ENCODE measurements around the gene GORASP2.

GORASP2 gene

DNA sequence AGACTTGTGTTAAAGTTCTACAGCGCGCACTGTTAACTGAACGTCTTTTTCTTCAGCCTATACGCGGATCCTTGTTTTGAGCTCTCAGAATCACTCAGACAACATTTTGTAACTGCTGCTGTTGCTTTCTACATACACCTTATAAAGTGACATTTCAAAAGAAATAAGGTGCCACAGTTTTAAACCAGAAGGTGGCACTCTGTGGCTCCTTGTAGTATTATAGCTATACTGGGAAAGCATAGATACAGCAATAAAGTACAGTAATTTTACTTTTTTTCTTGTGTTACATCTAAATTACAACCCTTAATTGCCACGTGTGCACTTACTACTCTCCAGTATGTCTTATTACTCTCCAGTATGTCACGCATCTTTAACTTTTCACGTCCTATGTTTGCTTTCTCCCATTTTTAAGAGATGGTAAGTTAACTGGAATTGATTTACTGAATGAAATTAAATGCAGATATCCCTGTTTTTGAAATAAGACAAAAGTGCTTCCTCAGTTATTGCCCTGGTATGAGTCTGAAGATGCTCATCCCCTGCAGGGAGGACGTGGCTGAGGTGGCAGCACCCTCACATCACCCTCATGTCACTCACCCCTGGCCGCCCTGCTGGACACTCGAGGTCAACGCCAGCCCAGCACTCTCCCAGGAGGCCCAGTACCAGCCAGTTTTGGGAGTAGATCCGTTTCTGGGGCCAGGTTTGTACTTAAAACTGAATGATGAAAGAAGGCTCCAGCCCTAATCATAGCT, 37.8 kb downstream of the GORASP2 start:
- DNase-seq (ENCODE audit: low spot score) = no peak

GRCh38 chr2:170967553-170967952, 38.5 kb downstream of the GORASP2 start:
- DNase-seq (ENCODE audit: low spot score) = no peak

DNA sequence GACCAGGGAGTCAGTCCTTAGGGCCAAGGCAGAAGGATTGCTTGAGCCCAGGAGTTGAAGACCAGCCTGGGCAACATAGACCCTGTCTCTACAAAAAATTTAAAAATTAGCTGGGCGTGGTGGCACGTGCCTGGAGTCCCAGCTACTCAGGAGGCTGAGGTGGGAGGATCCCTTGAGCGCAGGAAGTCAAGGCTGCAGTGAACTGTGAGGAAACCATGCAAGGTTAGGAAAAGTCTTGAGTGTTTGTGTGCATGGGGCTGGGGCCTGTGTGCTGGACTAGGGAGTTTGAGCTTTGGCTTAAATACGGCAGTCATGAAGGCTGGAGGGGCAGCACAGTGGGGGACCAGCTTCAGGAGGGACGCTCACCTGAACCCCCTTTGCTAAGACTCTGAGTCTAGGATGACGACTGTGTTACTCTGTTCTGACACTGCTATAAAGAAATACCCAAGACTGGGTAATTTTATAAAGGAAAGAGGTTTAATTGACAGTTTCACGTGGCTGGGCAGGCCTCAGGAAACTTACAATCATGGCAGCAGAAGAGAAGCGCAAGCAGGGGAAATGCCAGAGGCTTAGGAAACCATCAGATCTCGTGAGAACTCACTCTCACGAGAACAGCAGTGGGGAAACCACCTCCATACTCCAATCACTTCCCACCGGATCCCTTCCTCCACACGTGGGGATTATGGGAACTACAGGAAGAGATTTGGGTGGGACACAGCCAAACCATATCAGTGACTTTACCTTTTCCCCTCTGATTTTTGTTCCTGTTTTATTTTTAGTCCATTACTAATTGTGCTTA, 39.4 kb downstream of the GORASP2 start:
- DNase-seq (ENCODE audit: low spot score) = no peak

- DNase-seq (ENCODE audit: low spot score) = no peak
These were observed 40.0 kb downstream of the GORASP2 start for GRCh38 chr2:170969030-170969429.

DNA sequence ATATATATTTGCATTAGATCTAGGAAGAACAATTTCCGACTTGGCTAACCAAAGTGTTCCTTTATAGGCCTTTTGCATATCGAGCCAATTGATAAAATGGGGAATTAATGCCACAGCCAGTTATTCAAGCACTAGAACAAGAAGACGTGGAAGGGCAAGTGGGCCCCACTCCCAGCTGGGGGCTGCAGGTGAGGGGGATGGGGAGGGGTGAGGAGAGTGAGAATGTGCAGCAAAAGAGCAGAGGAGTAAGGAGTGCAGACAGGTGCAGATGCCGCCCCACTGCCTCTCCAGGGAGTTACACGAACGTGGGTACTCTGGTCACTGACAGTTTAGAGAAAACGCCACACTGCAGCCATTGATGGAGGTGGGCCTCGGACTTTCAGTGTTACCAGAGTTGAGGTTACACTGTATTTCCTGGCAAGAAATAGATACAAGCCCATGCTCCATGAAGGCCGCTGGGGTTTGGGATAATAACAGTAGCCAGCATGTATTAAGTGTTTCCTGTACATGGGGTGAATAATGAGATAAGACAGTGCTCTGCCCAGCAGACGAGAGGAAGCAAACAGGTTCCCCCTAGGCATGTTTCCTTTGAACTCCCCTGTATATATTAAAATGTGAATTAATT, 40.9 kb downstream of the GORASP2 start:
- DNase-seq (ENCODE audit: low spot score) = no peak

DNA sequence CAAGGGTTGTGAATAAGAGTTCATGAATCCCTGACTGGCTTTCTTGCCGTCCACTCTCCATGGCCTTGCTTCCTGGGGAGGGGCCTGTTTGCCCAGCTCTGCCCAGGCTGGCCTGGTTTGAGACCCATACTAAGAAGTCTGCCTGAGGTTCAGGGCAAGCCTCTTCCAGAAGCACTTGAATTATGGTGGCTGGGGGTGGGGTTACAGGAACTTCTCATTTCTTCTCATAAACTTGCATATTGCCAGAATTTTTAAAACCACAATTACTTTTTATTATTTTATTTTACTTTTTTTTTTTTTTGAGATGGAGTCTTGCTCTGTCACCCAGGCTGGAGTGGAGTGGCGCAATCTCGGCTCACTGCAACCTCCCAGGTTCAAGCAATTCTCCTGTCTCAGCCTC, 42.0 kb downstream of the GORASP2 start:
- DNase-seq (ENCODE audit: low spot score) = no peak

- no peak for DNase-seq (ENCODE audit: low spot score)
These were observed 43.5 kb downstream of the GORASP2 start for GRCh38 chr2:170972296-170973224.

- DNase-seq (ENCODE audit: low spot score) = no peak
These were observed 44.1 kb downstream of the GORASP2 start for GRCh38 chr2:170973225-170973491.

- DNase-seq (ENCODE audit: low spot score) = peak; percentile 89
These were observed 44.6 kb downstream of the GORASP2 start for GRCh38 chr2:170973492-170974303.

DNA sequence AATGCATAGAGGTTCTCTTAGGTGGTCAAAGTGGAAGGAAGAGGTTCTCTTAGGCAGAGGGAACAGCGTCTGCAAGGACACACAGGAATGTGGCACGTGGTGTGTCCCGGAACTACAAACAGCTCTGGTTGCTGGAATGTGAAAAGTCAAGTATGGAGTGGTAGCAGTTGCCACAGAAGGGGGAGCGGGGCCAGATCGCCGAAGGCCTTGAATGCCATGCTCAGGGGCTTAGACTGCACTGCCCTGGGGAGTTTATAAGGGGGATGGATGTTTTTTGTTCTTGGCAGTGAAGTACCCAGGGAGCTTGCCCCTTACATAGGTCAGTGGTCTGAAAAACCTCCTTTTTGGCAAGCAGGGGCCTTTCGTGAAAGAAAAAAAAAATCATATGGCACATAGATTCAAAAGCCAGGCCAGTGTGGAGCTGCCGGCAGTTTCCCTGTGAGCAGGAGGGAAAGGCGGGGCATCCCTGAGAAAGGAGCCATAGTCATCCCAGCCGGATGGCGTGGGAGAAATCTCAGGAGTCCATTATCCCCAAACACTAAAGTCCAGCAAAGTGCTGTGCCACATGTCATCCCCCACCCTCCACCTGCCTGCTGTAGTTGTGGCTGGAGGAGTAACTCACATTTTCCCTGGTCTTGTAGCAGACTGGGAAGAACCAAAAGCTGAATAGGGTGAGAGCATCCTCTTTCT, 45.4 kb downstream of the GORASP2 start:
- DNase-seq (ENCODE audit: low spot score) = no peak

DNA sequence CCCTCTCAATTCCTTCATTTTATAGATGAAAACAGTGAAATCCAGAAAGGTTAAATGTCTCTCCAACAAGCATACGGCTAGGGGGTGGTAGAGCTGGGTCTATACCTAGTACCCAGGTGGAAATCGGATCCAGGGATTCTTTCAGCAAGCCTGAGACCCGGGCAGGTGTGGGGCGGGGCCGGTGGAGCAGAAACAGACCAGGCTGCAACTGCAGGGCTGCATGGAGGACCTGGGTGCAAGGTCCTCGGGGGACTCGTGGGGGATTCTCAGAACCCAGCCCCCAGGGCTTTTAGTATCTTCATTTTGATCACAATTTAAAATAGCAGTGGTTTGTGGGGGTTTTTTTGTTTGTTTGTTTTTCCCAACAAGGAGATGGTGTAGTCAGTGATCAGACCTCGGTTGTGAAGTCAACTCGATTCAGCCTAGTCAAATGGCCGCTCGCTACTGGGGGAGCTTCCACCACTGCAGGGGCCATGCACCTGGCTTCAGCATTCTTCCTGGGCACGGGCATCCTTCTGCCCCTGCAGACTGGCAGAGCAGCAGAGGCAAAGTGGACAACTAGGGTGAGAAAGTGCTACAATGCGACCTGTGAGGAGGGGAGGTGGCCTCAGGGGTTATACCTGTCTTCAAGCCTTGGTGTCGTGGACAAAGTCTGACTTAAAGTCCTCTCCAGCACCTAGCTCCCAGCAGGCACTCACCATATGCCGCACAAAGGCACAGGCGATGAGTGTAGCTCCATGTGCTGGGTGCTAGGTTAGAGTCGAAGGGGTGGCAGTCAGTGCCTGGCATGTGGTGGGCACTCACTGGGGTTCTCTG, 46.3 kb downstream of the GORASP2 start:
- no peak for DNase-seq (ENCODE audit: low spot score)

- no peak for DNase-seq (ENCODE audit: low spot score)
These were observed 46.9 kb downstream of the GORASP2 start for GRCh38 chr2:170975943-170976270.

- DNase-seq (ENCODE audit: low spot score) = no peak
These were observed 55.0 kb downstream of the GORASP2 start for GRCh38 chr2:170984079-170984478.

DNA sequence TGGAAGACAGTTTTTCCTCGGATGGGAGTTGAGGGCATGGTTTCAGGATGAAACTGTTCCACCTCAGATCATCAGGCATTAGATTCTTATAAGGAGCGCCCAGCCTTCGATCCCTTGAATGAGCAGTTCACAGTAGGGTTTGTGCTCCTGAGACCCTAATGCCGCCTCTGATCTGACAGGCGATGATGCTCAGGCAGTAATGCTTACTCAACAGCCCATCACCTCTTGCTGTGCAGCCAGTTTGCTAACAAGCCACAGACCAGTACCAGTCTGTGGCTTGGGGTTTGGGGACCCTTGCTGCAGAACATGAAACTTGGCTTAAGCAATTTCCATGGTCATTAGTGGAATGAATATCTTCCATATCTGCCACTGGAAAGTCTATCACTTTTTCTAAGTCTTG, 56.4 kb downstream of the GORASP2 start:
- DNase-seq (ENCODE audit: low spot score) = no peak

DNA sequence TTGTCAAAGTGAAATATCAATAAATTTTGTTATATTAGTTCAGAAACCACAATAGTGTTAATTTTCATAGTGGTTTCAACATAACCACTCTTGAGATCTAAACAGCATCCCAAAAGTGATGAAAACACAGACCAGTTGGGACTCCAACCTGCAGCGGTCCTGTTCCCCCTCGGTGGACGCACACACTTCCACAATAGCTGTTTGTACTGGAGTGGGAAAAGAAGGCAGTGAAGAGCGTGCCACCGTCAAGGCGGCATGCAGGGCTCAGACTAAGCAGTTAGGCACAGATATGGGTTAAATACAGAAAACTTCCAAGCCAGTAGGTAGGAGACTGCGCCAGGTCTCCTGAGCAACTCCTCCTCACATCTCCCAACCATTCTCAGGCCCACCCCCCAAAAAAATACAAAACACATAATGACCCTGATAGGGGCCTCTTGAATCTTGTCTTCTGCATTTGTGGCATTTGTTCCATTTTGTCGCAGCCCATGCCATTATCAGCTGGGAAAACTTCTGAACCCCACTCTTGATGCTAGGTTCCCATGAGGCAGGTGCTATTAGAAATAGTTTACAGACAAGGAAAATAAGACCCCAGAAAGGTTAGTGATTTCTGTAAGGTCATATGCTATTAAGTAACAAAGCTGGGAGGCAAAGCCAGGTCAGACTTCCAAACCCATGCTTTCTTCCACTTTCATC, 57.7 kb downstream of the GORASP2 start:
- no peak for DNase-seq (ENCODE audit: low spot score)

DNA sequence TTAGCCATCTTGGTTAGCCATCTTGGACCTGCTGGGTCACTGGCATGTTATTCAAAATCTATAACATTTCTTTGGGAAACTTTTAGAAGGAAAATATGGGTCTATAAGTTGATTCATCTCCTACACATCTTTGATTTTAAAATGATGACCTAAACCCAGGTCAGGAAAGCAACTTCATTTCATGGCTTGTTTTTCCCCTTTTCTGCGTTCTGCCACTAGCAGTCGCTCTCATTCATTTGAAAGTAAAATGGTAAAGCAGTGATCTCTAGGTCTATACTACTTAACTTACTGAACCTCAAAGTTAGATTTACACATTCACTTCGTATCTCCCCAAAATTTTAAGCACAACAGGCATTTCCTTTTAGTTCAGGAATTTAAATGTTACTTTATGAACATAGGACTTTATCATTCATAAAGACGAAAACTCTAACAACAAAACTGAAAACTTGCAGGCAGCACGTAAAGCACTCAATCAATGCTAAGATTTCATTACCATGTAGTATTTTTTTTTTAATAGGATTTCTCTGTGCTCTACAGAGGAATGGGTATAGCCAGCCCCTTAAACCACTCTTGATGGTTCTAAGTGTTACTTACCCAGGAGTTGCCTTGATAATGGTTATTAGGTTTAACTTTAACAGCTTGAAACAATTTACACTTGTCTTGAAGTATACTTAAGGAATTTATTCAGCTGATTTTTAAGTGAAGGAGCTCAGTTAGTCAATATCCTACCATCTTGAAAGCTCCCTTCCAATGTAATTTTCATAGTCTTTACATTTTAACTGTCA, 62.5 kb downstream of the GORASP2 start:
- DNase-seq (ENCODE audit: low spot score) = no peak

- no peak for DNase-seq (ENCODE audit: low spot score)
These were observed 67.3 kb downstream of the GORASP2 start for GRCh38 chr2:170996316-170996715.

DNA sequence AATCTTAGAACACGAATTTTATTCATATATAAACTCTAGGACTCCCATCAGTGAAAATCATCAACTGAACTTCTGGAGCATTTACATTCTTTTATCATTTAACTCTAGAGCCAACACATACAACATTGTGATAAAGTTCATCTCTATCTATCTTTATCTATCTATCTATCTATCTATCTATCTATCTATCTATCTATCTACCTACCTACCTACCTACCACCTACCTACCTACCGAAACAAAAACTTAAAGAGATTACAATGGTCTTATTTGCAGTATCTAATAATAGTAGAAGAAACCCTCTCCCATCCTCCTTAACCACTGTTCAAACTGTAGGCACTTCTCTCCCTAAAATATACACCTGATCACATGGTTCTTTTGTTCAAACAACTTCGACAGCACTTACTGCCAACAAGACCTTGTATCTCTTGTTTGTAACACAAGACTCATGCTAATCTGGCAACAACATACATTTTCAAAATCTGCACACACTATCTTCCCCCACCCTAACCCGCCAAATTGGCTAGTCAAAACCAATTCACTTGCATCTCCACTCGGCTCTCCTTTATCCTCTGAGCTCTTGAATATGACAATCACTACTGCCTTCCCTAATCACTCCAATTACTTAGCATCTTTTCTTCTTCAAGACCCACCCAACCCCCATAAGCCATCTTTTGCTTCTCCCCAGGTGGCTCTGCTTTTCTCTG, 69.0 kb downstream of the GORASP2 start:
- no peak for DNase-seq (ENCODE audit: low spot score)

Data from ecto neural progenitor cell (in vitro differentiated cells).